ENCODE measurements around the gene PRR23E.

The PRR23E gene

GRCh38 chr3:127151992-127152650 lies 40.8 kb upstream of the PRR23E start:
- Histone ChIP-seq H3K27me3 (ENCODE audit: insufficient read depth, poor library complexity, severe bottlenecking) (no peaks in the 10 kb centered on the region), H3K27ac (replicated peaks) (no peak overlapping the region), H3K4me3 (replicated peaks; ENCODE audit: insufficient read depth, low read length) (no peak overlapping the region)
- no peak for DNase-seq (ENCODE audit: low read depth in 1 of 2, low spot score in 1 of 2)
- TF ChIP-seq REST (IDR thresholded peaks at IDR 0.05; ENCODE audit: insufficient replicate concordance, low read depth) (no peak), POLR2AphosphoS5 (IDR thresholded peaks at IDR 0.05; ENCODE audit: low read depth) (no peak), GABPA (IDR thresholded peaks at IDR 0.05; ENCODE audit: low read depth) (no peak), CTCF (IDR thresholded peaks at IDR 0.05; ENCODE audit: insufficient read depth, low read length) (no peak), SPI1 (IDR thresholded peaks at IDR 0.05; ENCODE audit: borderline replicate concordance, low read depth) (no peak)

- DNase-seq (ENCODE audit: low read depth in 1 of 2, low spot score in 1 of 2) = no peak
- TF ChIP-seq GABPA (IDR thresholded peaks at IDR 0.05; ENCODE audit: low read depth) = no peak
- TF ChIP-seq CTCF (IDR thresholded peaks at IDR 0.05; ENCODE audit: insufficient read depth, low read length) = no peak
- no peak for TF ChIP-seq REST (IDR thresholded peaks at IDR 0.05; ENCODE audit: insufficient replicate concordance, low read depth)
- TF ChIP-seq POLR2AphosphoS5 (IDR thresholded peaks at IDR 0.05; ENCODE audit: low read depth) = no peak
- no peak for TF ChIP-seq SPI1 (IDR thresholded peaks at IDR 0.05; ENCODE audit: borderline replicate concordance, low read depth)
- Histone ChIP-seq H3K27ac (replicated peaks) (no peak overlapping the region), H3K27me3 (ENCODE audit: insufficient read depth, poor library complexity, severe bottlenecking) (no peaks in the 10 kb centered on the region), H3K4me3 (replicated peaks; ENCODE audit: insufficient read depth, low read length) (no peak overlapping the region)
Measured at GRCh38 chr3:127152684-127153505, 40.0 kb upstream of the PRR23E start.

GRCh38 chr3:127153506-127153815 lies 39.5 kb upstream of the PRR23E start:
- no peaks in the 10 kb centered on the region for H3K27me3 ChIP-seq (ENCODE audit: insufficient read depth, poor library complexity, severe bottlenecking)
- H3K27ac ChIP-seq (replicated peaks) = no peak overlapping the region
- DNase-seq (ENCODE audit: low read depth in 1 of 2, low spot score in 1 of 2) = no peak
- no peak for TF ChIP-seq GABPA (IDR thresholded peaks at IDR 0.05; ENCODE audit: low read depth)
- no peak for TF ChIP-seq REST (IDR thresholded peaks at IDR 0.05; ENCODE audit: insufficient replicate concordance, low read depth)
- TF ChIP-seq POLR2AphosphoS5 (IDR thresholded peaks at IDR 0.05; ENCODE audit: low read depth) = no peak
- no peak for TF ChIP-seq CTCF (IDR thresholded peaks at IDR 0.05; ENCODE audit: insufficient read depth, low read length)
- no peak for TF ChIP-seq SPI1 (IDR thresholded peaks at IDR 0.05; ENCODE audit: borderline replicate concordance, low read depth)
- H3K4me3 ChIP-seq (replicated peaks; ENCODE audit: insufficient read depth, low read length) = no peak overlapping the region
